DOHH2 (cell line): Measurements from ENCODE around the gene MACROD1.

ENCODE experiments used
- H3F3A ChIP-seq: fragments of 200-600 bp; sonication (generic), shearing (Covaris generic); 2 replicates; pipeline ENCODE4 v1.6.0; 2016; ENCODE audit warnings: antibody characterized with exemption, mild to moderate bottlenecking; ENCODE audit not compliant: control insufficient read depth, insufficient read depth
- H3K27ac ChIP-seq: fragments of 200-600 bp; sonication (generic); 2 replicates; pipeline ENCODE4 v1.5.1; 2014; ENCODE audit warnings: low read depth, mild to moderate bottlenecking, low read length, moderate library complexity
- H3K27me3 ChIP-seq: fragments of 200-600 bp; sonication (generic); 2 replicates; pipeline ENCODE4 v1.6.1; 2014; ENCODE audit warnings: mild to moderate bottlenecking, low read length, mixed read lengths; ENCODE audit not compliant: control insufficient read depth
- H3K36me3 ChIP-seq: fragments of 200-600 bp; sonication (generic); 2 replicates; pipeline ENCODE4 v1.6.1; 2014; ENCODE audit warnings: mild to moderate bottlenecking, low read length, moderate library complexity, mixed read lengths; ENCODE audit not compliant: control insufficient read depth
- H3K4me1 ChIP-seq: fragments of 200-600 bp; sonication (generic); 2 replicates; pipeline ENCODE4 v1.6.1; 2014; ENCODE audit warnings: mild to moderate bottlenecking, low read length, mixed read lengths; ENCODE audit not compliant: control insufficient read depth
- H3K4me2 ChIP-seq: fragments of 200-600 bp; sonication (generic); 2 replicates; pipeline ENCODE4 v1.6.0; 2014; ENCODE audit warnings: mild to moderate bottlenecking, low read length, moderate library complexity
- H3K4me3 ChIP-seq: fragments of 200-600 bp; sonication (generic); 2 replicates; pipeline ENCODE4 v1.5.1; 2014; ENCODE audit warnings: mild to moderate bottlenecking, low read length, mixed read lengths
- H3K79me2 ChIP-seq: fragments of 200-600 bp; sonication (generic); 2 replicates; pipeline ENCODE4 v1.6.1; 2014; ENCODE audit warnings: mild to moderate bottlenecking, low read length, mixed read lengths; ENCODE audit not compliant: control insufficient read depth
- H3K9me2 ChIP-seq: fragments of 200-600 bp; sonication (generic); replicated peaks from 2 replicates; pipeline ENCODE4 v1.6.1; 2014; ENCODE audit warnings: mild to moderate bottlenecking, low read length, mixed read lengths; ENCODE audit not compliant: control insufficient read depth
- H3K9me3 ChIP-seq: fragments of 200-600 bp; sonication (generic); 2 replicates; pipeline ENCODE4 v1.6.1; 2014; ENCODE audit warnings: antibody characterized with exemption, low read length, mixed read lengths; ENCODE audit not compliant: control insufficient read depth, insufficient read depth
- H4K20me1 ChIP-seq: fragments of 200-600 bp; sonication (generic); 2 replicates; pipeline ENCODE4 v1.6.0; 2014; ENCODE audit warnings: low read depth, mild to moderate bottlenecking, antibody characterized with exemption, low read length, moderate library complexity; ENCODE audit not compliant: control insufficient read depth, insufficient read depth
- CTCF ChIP-seq: fragments of 200-600 bp; sonication (generic); IDR thresholded peaks from one replicate; pipeline ENCODE4 v1.5.1; 2014; ENCODE audit warnings: antibody characterized with exemption, mild to moderate bottlenecking, low read depth, low read length; ENCODE audit not compliant: poor library complexity, severe bottlenecking
- EZH2phosphoT487 ChIP-seq: fragments of 200-600 bp; sonication (generic); IDR thresholded peaks from 2 replicates; pipeline ENCODE4 v1.6.1; 2017; ENCODE audit warnings: borderline replicate concordance, mild to moderate bottlenecking, antibody characterized with exemption, low read length, moderate library complexity, mixed read lengths

MACROD1 gene

GRCh38 chr11:64040684-64041322 lies 125.1 kb downstream of the MACROD1 start:
- Histone ChIP-seq H3K27ac (no peak overlapping the region), H3K9me2 (no peaks in the 10 kb centered on the region), H3F3A (no peaks in the 10 kb centered on the region), H3K36me3 (no peaks in the 10 kb centered on the region), H3K27me3 (peaks cover 24% of the 10 kb centered on the region), H3K4me3 (no peak overlapping the region), H3K9me3 (no peaks in the 10 kb centered on the region), H3K4me2 (no peak overlapping the region), H3K4me1 (no peaks in the 10 kb centered on the region), H4K20me1 (no peaks in the 10 kb centered on the region; the same call in 1 of the 2 replicates), H3K79me2 (no peaks in the 10 kb centered on the region)
- TF ChIP-seq CTCF (no peak), EZH2phosphoT487 (no peak)

- Histone ChIP-seq H3F3A (no peaks in the 10 kb centered on the region), H3K36me3 (no peaks in the 10 kb centered on the region), H3K4me3 (no peak overlapping the region), H3K4me1 (no peaks in the 10 kb centered on the region), H3K27me3 (peaks cover 32% of the 10 kb centered on the region), H4K20me1 (no peaks in the 10 kb centered on the region; the same call in 1 of the 2 replicates), H3K27ac (no peak overlapping the region), H3K79me2 (no peaks in the 10 kb centered on the region), H3K9me2 (no peaks in the 10 kb centered on the region), H3K4me2 (no peak overlapping the region), H3K9me3 (no peaks in the 10 kb centered on the region)
- TF ChIP-seq CTCF, result no peak
- TF ChIP-seq EZH2phosphoT487, result no peak
Measured at GRCh38 chr11:64039012-64039665, 126.8 kb downstream of the MACROD1 start.

GRCh38 chr11:64038500-64038899 lies 127.4 kb downstream of the MACROD1 start:
- no peak overlapping the region for H3K4me3 ChIP-seq
- H3K4me1 ChIP-seq, result no peaks in the 10 kb centered on the region
- no peak for TF ChIP-seq EZH2phosphoT487
- no peaks in the 10 kb centered on the region for H3K9me3 ChIP-seq
- no peaks in the 10 kb centered on the region for H3F3A ChIP-seq
- H3K79me2 ChIP-seq, result no peaks in the 10 kb centered on the region
- no peak overlapping the region for H3K27ac ChIP-seq
- H3K4me2 ChIP-seq, result no peak overlapping the region
- H3K9me2 ChIP-seq, result no peaks in the 10 kb centered on the region
- no peaks in the 10 kb centered on the region; the same call in 1 of the 2 replicates for H4K20me1 ChIP-seq
- peaks cover 32% of the 10 kb centered on the region for H3K27me3 ChIP-seq
- no peaks in the 10 kb centered on the region for H3K36me3 ChIP-seq

GRCh38 chr11:64037027-64037634 lies 128.8 kb downstream of the MACROD1 start:
- peaks cover 38% of the 10 kb centered on the region for H3K27me3 ChIP-seq

More at GRCh38 chr11:64037027-64037634, 128.8 kb downstream of the MACROD1 start:
- H3K9me2 ChIP-seq, result no peaks in the 10 kb centered on the region
- no peak overlapping the region for H3K4me3 ChIP-seq
- no peak overlapping the region for H3K27ac ChIP-seq
- H4K20me1 ChIP-seq, result no peaks in the 10 kb centered on the region; the same call in 1 of the 2 replicates
- H3K36me3 ChIP-seq, result no peaks in the 10 kb centered on the region
- H3K4me2 ChIP-seq, result no peak overlapping the region
- H3K9me3 ChIP-seq, result no peaks in the 10 kb centered on the region
- no peaks in the 10 kb centered on the region for H3F3A ChIP-seq
- no peaks in the 10 kb centered on the region for H3K4me1 ChIP-seq
- no peaks in the 10 kb centered on the region for H3K79me2 ChIP-seq
- TF ChIP-seq EZH2phosphoT487 (no peak), CTCF (no peak)
